Frontal cortex (tissue), 4 donors: ENCODE data around the gene ZNF282. TPM values are rescaled to one million over a fixed set of nuclear protein-coding genes. Genes with fewer than 3 reads are reported as not detected.
A peak's percentile ranks its signal among the peaks of the same experiment; 100 is the strongest.
"Not testable (repeated sequence)": the region's sequence is repeated elsewhere in the genome, so short reads cannot be mapped to it uniquely, and the experiment has no call there.

Experiments
- DNase-seq, 2 donors: peaks; one replicate each; pipeline ENCODE4 v3.0.0; 2012; ENCODE audit warnings: low spot score in 2 of 2
- FAIRE-seq: peaks from 2 replicates; lab custom pipeline; 2012; peaks lifted over from hg19 to GRCh38; lab: Jason Lieb, UNC
- total RNA-seq: library from RNA; depleted of rRNA; stranded (reverse); fragments of >200 nt; gene quantifications from one replicate; pipeline ENCODE4 v1.2.3, GENCODE V29; 2014
- donor health status: control.
- donor health status: control.
- donor health status: control.

The ZNF282 gene
- total RNA-seq, 1 donor from 2014 or later, result 20.8 TPM

DNA sequence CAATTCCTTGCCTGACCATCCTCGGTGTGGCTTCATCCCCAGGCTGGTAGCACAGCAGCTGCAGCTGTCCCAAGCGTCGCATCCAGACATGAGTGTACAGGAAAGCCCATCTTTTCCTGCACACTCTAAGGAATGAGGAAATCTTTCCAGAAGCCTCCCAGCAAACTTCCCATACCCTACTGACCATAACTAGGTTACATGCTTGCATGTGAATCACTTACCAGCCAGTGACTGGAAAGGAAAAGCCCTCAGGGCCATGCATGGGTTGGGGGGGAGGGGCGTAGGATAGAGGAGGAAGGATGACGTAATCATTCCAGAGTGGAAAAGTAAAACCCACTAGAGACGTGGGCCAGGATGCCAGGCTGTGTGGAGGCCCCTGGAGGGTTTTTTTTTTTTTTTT, 25.2 kb downstream of the ZNF282 start:
- FAIRE-seq (no peak), DNase-seq (no peak)

DNA sequence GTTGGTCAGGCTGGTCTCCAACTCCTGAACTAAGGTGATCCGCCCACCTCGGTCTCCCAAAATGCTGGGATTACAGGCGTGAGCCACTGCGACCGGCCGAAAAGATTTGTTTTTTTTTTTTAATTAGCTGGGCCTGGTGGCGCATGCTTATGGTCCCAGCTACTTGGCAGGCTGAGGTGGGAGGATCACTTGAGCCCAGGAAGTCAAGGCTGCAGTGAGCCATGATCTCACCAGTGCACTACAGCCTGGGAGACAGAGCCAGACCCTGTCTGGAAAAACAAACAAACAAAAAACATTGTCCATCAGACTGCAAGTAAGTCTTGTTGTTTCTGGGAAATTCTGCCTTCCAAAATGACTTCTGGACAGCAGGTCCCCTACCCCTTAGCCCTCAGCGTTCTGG, 27.8 kb downstream of the ZNF282 start:
- no peak for FAIRE-seq
- DNase-seq, result no peak

DNA sequence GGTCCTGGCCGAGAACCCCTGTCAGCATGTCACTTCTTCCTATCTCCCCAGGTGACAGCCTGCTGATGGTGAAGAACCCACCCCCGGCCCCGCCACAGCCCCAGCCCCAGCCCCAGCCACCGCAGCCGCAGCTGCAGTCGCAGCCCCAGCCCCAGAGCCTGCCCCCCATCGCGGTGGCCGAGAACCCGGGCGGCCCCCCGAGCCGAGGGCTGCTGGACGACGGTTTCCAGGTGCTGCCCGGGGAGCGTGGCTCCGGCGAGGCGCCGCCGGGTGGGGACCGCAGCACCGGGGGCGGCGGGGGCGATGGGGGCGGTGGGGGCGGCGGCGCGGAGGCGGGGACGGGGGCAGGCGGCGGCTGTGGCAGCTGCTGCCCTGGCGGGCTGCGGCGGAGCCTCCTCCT, 28.4 kb downstream of the ZNF282 start:
- FAIRE-seq (no peak), DNase-seq (no peak)

GRCh38 chr7:149224352-149224751, 29.0 kb downstream of the ZNF282 start:
- no peak for DNase-seq
- FAIRE-seq, result no peak

DNA sequence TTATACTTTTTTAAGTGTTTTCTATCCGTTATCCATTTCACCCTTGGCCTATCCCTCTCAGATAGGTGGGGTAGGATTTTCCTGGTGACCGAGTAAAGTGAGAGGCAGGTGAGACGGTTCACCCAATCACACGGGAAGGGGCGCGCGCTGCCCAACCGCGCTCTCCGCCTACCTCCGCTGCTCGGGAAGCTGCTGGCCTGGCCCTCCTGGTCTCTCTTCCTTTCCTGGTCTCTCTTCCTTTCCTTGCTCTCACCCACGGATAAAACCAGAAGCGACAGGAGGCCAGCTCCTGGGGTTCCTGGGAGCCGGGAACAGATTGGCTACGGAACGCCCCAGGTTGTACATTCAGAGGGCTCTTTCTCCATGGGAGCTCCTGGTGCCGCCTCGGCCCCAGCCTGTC, 29.8 kb downstream of the ZNF282 start:
- no peak for FAIRE-seq
- DNase-seq, result no peak

DNA sequence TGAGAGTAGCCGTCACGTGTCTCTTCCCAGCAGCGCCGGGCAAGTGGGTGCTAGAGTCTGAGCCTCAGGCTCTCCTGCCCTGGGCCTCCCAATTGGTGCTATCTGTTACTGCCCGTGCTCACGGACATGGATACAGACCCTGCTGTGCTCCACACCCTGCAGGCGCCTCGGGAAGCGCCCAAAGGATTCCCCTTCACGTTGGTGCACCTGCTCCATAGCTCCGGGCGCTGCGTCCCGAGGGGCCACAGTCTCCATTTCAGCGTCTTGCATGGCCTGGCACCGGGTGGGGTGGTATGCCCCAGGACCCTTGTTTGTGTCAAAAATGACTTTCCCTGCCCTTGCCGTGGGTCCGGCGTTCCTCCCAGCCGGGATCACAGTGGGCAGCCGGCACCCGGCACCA, 30.3 kb downstream of the ZNF282 start:
- no peak for FAIRE-seq
- no peak for DNase-seq

DNA sequence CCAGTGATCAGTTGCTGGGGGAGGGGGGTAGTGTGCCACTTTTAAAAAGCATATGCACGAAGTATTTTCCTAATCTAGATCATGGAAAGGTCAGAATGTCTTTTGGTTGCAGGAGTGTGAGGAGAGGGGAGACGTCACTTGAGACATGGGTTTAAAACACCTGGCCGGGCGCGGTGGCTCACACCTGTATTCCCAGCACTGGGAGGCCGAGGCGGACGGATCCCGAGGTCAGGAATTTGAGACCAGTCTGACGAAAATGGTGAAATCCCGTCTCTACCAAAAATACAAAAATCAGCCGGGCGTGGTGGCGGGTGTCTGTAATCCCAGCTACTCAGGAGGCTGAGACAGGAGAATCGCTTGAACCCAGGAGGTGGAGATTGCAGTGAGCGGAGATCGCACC, 31.0 kb downstream of the ZNF282 start:
- not testable (repeated sequence) for FAIRE-seq, DNase-seq

DNA sequence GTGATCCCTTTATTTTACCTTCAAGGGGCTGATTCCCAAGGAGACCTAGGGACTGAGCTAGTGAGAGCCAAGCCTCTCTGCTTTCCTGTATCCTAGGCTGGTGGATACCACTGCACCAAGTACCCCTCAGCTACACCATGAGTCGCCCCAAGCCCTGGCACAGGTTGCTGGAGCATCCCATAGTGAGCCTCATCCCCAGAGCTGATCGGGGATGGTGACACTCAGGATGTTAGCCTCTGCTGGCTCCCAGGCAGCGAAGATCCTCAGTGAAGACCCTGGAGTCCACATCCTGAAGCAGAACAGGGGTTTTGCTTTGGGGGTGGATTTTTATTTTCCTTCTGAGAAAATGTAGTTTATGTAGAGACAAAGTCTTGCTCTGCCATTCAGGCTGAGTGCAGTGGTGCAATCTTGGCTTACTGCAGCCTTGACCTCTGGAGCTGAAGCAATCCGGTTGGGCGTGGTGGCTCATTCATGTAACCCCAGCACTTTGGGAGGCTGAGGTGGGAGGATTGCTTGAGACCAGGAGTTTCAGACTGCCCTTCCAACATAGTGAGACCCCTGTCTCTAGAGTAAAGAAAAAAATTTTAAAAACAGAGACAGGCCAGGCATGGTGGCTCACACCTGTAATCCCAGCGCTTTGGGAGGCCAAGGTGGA, 31.6 kb downstream of the ZNF282 start:
- FAIRE-seq (no peak), DNase-seq (no peak)

GRCh38 chr7:149228831-149229471, 33.6 kb downstream of the ZNF282 start:
- no peak for DNase-seq
- no peak for FAIRE-seq

DNA sequence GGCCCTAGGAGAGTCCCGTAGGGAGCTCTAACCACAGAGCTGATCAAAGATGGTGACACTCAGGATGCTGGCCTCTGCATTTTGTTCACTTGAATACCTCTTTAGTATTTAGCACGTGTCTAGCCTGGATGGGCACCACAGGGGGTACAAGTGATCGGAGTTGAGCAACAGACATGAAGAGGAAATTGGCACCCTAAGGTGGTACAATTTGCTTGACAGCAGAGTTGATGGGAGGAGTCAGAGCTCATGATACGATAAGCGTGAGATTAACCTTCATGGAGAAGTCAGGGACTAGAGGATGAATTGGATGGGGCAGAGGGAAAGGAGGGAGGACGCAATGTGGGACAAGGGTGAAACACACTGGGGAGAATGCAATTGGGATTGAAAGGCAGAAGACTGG, 34.2 kb downstream of the ZNF282 start:
- DNase-seq (no peak), FAIRE-seq (no peak)

DNA sequence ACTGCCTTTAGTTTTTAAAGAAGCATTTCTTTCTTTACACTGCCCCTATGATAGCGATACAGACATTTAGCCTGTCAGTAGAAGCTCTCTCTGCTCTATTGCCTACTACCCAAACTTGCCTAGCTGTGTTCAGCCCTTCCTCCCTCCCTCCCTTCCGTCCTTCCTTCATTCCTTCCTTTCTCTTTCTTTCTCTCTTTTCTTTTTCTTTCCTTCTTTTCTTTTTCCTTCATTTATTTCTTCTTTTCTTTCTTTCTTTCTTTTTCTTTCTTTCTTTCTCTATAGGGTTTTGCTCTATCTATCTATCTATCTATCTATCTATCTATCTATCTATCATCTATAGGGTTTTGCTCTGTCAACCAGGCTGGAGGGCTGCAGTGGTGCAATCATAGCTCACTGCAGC, 37.0 kb downstream of the ZNF282 start:
- no peak for DNase-seq
- FAIRE-seq, result no peak

DNA sequence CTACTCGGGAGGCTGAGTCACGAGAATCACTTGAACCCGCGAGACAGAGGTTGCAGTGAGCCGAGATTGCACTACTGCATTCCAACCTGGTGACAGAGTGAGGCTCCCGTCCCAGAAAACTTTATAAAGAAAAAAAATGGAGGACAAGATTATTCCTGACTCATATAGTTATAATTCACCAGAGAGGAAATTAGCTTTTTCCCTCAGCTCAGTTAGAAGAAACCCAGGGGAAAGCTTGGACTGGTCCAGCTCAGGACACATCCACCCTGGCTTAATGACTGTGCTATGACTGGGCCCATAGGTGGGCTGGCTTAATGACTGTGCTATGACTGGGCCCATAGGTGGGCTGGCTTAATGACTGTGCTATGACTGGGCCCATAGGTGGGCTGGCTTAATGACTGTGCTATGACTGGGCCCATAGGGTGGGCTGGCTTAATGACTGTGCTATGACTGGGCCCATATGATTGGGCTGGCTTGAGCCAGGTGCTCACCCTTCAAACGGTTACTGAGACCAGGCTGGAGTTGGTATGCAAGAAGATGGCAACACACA, 38.4 kb downstream of the ZNF282 start:
- not testable (repeated sequence) for FAIRE-seq, DNase-seq

DNA sequence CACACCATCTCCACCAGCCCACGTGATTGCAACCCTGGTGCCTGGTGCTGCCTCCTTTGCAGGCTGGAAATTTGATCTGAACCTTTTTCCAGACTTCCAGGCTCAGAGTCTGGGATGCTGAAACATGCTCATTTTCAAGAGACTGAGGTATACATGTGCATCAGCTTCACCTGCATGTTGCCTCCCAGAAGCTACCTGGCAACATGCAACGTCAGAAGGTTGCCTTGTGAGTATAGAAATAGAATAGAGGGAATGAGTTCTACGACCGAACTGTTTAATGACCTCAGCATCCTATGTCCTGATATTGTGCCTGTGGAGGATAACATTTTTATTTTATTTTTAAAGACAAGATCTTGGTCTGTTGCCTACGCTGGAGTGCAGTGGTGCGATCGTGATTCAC, 42.2 kb downstream of the ZNF282 start:
- no peak for DNase-seq
- no peak for FAIRE-seq

DNA sequence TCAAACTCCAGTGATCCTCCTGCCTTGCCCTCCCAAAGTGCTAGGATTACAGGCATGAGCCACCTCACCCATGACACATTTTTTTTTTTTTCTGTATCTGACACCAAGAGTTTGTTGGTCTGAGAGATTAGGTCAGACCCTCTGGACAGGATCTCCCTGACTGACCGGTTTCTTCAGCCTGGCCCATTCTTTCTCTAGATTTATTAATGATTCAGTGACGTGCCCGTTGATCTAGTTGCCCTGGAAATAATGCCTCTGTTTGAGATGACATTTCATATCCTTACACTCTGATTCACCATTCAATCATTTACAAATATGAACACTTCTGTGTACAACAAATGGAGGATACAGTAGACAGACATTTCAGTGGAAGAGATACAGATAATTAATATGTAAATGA, 42.7 kb downstream of the ZNF282 start:
- no peak for FAIRE-seq

GRCh38 chr7:149239345-149240143, 44.2 kb downstream of the ZNF282 start, which contains the start of gene ZNF212:
Gene ZNF212 (plus strand): TSS chr7:149239651. CDS start chr7:149239779, 128 bp downstream.
- no peak for FAIRE-seq
- peak; percentile 94 to 98 for DNase-seq

More for the DNA sequence above, 42.7 kb downstream of the ZNF282 start:
- no peak for DNase-seq

- no peak for DNase-seq
- no peak for FAIRE-seq
Observed at GRCh38 chr7:149240637-149241036, 45.3 kb downstream of the ZNF282 start.

DNA sequence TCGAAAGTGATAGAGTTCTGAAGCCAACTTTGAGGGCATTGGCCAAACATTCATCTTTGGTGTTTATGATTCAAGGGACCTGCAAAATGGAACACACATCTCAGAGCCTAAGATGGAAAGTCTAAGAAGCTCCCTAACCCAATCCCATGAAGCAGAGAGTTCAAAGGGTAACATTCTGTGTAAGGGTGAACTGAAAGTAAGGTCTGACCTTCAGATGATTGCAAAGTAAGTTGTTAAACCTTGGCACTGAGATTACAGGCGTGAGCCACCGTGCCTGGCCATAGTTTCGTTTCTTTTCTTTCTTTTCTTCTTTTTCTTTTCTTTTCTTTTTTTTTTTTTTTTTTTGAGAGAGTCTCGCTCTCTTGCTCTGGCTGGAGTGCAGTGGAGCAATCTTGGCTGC, 46.4 kb downstream of the ZNF282 start:
- no peak for FAIRE-seq
- no peak for DNase-seq

DNA sequence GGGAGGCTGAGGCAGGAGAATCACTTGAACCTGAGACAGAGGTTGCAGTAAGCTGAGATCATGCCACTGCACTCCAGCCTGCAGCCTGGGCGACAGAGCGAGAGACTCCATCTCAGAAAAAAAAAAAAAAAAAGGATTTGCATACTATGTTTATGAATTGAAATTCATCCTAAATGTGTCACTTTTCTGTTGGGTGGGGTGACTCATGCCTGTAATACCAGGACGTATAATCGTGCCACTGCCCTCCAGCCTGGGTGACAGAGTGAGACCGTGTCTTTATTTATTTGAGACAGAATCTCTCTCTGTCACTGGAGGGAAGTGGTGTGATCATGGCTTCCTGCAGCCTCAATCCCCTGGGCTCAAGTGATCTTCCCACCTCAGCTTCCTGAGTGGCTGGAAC, 49.9 kb downstream of the ZNF282 start:
- DNase-seq (no peak), FAIRE-seq (no peak)

GRCh38 chr7:149245744-149246143, 50.4 kb downstream of the ZNF282 start:
- FAIRE-seq, result no peak

GRCh38 chr7:149248777-149249176, 53.4 kb downstream of the ZNF282 start:
- DNase-seq (no peak), FAIRE-seq (no peak)

More at GRCh38 chr7:149245744-149246143, 50.4 kb downstream of the ZNF282 start:
- DNase-seq, result no peak

- not testable (repeated sequence) for DNase-seq, FAIRE-seq
Observed at GRCh38 chr7:149250151-149250550, 54.8 kb downstream of the ZNF282 start.
